ENCODE results near the gene ARID1B. TPM values are rescaled to one million over a fixed set of nuclear protein-coding genes. Genes with fewer than 3 reads are reported as not detected.

ARID1B gene
- total and polyA plus RNA-seq, 2 of the 4 experiments (the other 2 are of a cell fraction): 14.5 to 20.1 TPM

- H3K4ac ChIP-seq (ENCODE audit: low read depth, low read length): no peak overlapping the region
- H3K14ac ChIP-seq (replicated peaks; ENCODE audit: low read depth, low read length): no peak overlapping the region
- H3K79me1 ChIP-seq (ENCODE audit: low read depth in 1 of 2, low read length in 2 of 2): peaks cover 43 to 84% of the 10 kb centered on the region in 2 experiments
- H3K9ac ChIP-seq (ENCODE audit: low read depth, low read length): no peak overlapping the region
- no peaks in the 10 kb centered on the region for H3K9me3 ChIP-seq (ENCODE audit: control insufficient read depth, insufficient read depth, low read length)
- H3K56ac ChIP-seq (ENCODE audit: extremely low read depth, insufficient read depth, low read length): no peak overlapping the region
- no peak overlapping the region for H2BK5ac ChIP-seq (ENCODE audit: low read depth, low read length, poor library complexity, severe bottlenecking)
- in situ Hi-C loops (cut with MboI; ENCODE audit: low sequenced_read_pairs): no loop called here
- no TSS peak for BruUV-seq (replicated peaks)
- H3K18ac ChIP-seq (ENCODE audit: low read depth, low read length): no peak overlapping the region
- H3K23ac ChIP-seq (ENCODE audit: low read depth, low read length): no peak overlapping the region
- no CpG with 5 or more reads among the region's 2 CpGs for WGBS, 2 experiments (ENCODE audit: extremely low coverage in 2 of 2, insufficient read length in 1 of 2)
- ATAC-seq (ENCODE audit: low read depth): no peak
- peaks cover 2% of the 10 kb centered on the region; the same call in 1 of the 2 replicates for H3K36me3 ChIP-seq (ENCODE audit: control insufficient read depth, insufficient read depth, low read length)
- no peak overlapping the region for H4K91ac ChIP-seq (ENCODE audit: insufficient read depth, low read depth, low read length)
- H2BK120ac ChIP-seq (ENCODE audit: low read depth, low read length): no peak overlapping the region
- H2BK15ac ChIP-seq (ENCODE audit: low read depth, low read length): no peak overlapping the region
- no peak for DNase-seq
- TF ChIP-seq POLR2A (IDR thresholded peaks at IDR 0.05; ENCODE audit: low read depth, low read length): no peak
- no peak for TF ChIP-seq CTCF (conservative IDR thresholded peaks at IDR 0.05; ENCODE audit: low read depth, low read length)
- no peak for TF ChIP-seq FOS (IDR thresholded peaks at IDR 0.05; ENCODE audit: low read depth, low read length)
- no peak for TF ChIP-seq BHLHE40 (IDR thresholded peaks at IDR 0.05; ENCODE audit: low read depth, low read length)
- no peak for TF ChIP-seq CEBPB (IDR thresholded peaks at IDR 0.05; ENCODE audit: low read depth, low read length)
- no peak for TF ChIP-seq USF2 (IDR thresholded peaks at IDR 0.05; ENCODE audit: low read depth, low read length)
- H4K20me1 ChIP-seq (ENCODE audit: insufficient read depth, low read length): peaks cover 70% of the 10 kb centered on the region
- H2AK5ac ChIP-seq (ENCODE audit: low read depth, low read length): no peak overlapping the region
- no peak overlapping the region for H2AK9ac ChIP-seq (replicated peaks; ENCODE audit: low read depth, low read length, poor library complexity)
- H4K8ac ChIP-seq (ENCODE audit: low read depth in 2 of 2, low read length in 2 of 2): no peak overlapping the region
- H3K27ac ChIP-seq (ENCODE audit: insufficient read depth, low read length): no peak overlapping the region
- H2AFZ ChIP-seq (replicated peaks; ENCODE audit: low read length, poor library complexity): no peak overlapping the region
- POLR2A ChIA-PET (ENCODE audit: unreplicated experiment): interaction anchor here (0.5 kb wide), 1 partner anchor 422 kb away, joined by 3 read pairs; no protein-coding TSS in a partner anchor
- H3K4me2 ChIP-seq (ENCODE audit: low read depth, low read length): no peak overlapping the region
- peaks cover 22% of the 10 kb centered on the region for H3K9me1 ChIP-seq (ENCODE audit: insufficient read depth, low read length)
- dilution Hi-C loops (cut with HindIII; ENCODE audit: low sequenced_read_pairs, unreplicated experiment): no loop called here
- H3K27me3 ChIP-seq (ENCODE audit: control insufficient read depth, insufficient read depth, low read length): no peaks in the 10 kb centered on the region
- H3K4me3 ChIP-seq (ENCODE audit: insufficient read depth, low read depth, low read length): no peak overlapping the region
- intact Hi-C loops (cut with micrococcal nuclease): no loop called here
- H3K4me1 ChIP-seq (ENCODE audit: control insufficient read depth, insufficient read depth, low read length): peaks cover 2% of the 10 kb centered on the region
- no peak overlapping the region for H4K5ac ChIP-seq (ENCODE audit: low read depth, low read length)
- CTCF ChIA-PET: no interaction called here
- H2BK20ac ChIP-seq (ENCODE audit: low read depth, low read length): no peak overlapping the region
Observed at GRCh38 chr6:156821707-156822106, 44.5 kb downstream of the ARID1B start.

Data from IMR-90 (cell line).